PC-3 (cell line): Measurements from ENCODE around the gene ACTL9.

ENCODE experiments used
- CTCF ChIP-seq: fragments of 300-600 bp; sonication (generic); conservative IDR thresholded peaks from 2 replicates; pipeline ENCODE4 v1.5.1; 2017; ENCODE audit warnings: antibody characterized with exemption, low read depth, mild to moderate bottlenecking, low read length
- EZH2 ChIP-seq: fragments of 300-600 bp; sonication (generic); IDR thresholded peaks from one replicate; pipeline ENCODE4 v1.6.1; 2017; ENCODE audit warnings: antibody characterized with exemption, mild to moderate bottlenecking, low read length; ENCODE audit not compliant: unreplicated experiment
- EZH2phosphoT487 ChIP-seq: fragments of 300-600 bp; sonication (generic); IDR thresholded peaks from 2 replicates; pipeline ENCODE4 v1.6.1; 2018; ENCODE audit warnings: mild to moderate bottlenecking, antibody characterized with exemption, low read length, borderline replicate concordance

- TF ChIP-seq CTCF = no peak
- no peak for TF ChIP-seq EZH2phosphoT487
- no peak for TF ChIP-seq EZH2
Measured at GRCh38 chr19:8673276-8673891, 25.2 kb downstream of the ACTL9 start.
